Mesendoderm (in vitro differentiated cells): ENCODE results near the gene CCNY.

ENCODE experiments used
- DNase-seq: peaks from one replicate; pipeline ENCODE4 v3.0.0; 2013
- H2AK5ac ChIP-seq: 2 replicates; pipeline ENCODE4 v1.6.1; 2013; ENCODE audit warnings: low read length, inconsistent platforms
- H2BK120ac ChIP-seq: 2 replicates; pipeline ENCODE4 v1.6.1; 2013; ENCODE audit warnings: low read depth, mild to moderate bottlenecking, low read length, moderate library complexity, mixed read lengths
- H2BK15ac ChIP-seq: replicated peaks from 2 replicates; pipeline ENCODE4 v1.6.1; 2013; ENCODE audit warnings: low read depth, mild to moderate bottlenecking, moderate library complexity
- H2BK5ac ChIP-seq: 2 replicates; pipeline ENCODE4 v1.6.1; 2013; ENCODE audit warnings: low read length, inconsistent platforms
- H3K18ac ChIP-seq: 2 replicates; pipeline ENCODE4 v1.6.1; 2013; ENCODE audit warnings: mild to moderate bottlenecking, low read length, mixed read lengths
- H3K23ac ChIP-seq: one replicate; pipeline ENCODE4 v1.6.1; 2013; ENCODE audit warnings: low read length
- H3K27ac ChIP-seq: 2 replicates; pipeline ENCODE4 v1.5.1; 2013; ENCODE audit warnings: low read depth, mild to moderate bottlenecking, inconsistent platforms, low read length, moderate library complexity
- H3K27me3 ChIP-seq: 2 replicates; pipeline ENCODE4 v1.6.1; 2013; ENCODE audit warnings: low read length, control low read depth, mild to moderate bottlenecking, inconsistent platforms; ENCODE audit not compliant: insufficient read depth, poor library complexity
- H3K36me3 ChIP-seq: 2 replicates; pipeline ENCODE4 v1.6.1; 2013; ENCODE audit warnings: low read length, inconsistent platforms; ENCODE audit not compliant: control insufficient read depth, insufficient read depth
- H3K4ac ChIP-seq: one replicate; pipeline ENCODE4 v1.6.1; 2013; ENCODE audit warnings: low read depth, mild to moderate bottlenecking, low read length, moderate library complexity
- H3K4me1 ChIP-seq: 2 replicates; pipeline ENCODE4 v1.6.1; 2013; ENCODE audit warnings: low read depth, low read length, inconsistent platforms; ENCODE audit not compliant: control insufficient read depth
- H3K4me2 ChIP-seq: 2 replicates; pipeline ENCODE4 v1.6.1; 2013; ENCODE audit warnings: low read length
- H3K4me3 ChIP-seq: 2 replicates; pipeline ENCODE4 v1.5.1; 2013; ENCODE audit warnings: mild to moderate bottlenecking, low read length
- H3K56ac ChIP-seq: one replicate; pipeline ENCODE4 v1.6.1; 2013; ENCODE audit warnings: low read length
- H3K79me1 ChIP-seq: 2 replicates; pipeline ENCODE4 v1.6.1; 2013; ENCODE audit warnings: low read length, inconsistent platforms
- H3K79me2 ChIP-seq: 2 replicates; pipeline ENCODE4 v1.6.1; 2013; ENCODE audit warnings: mild to moderate bottlenecking, low read length; ENCODE audit not compliant: control insufficient read depth, insufficient read depth
- H3K9ac ChIP-seq: 2 replicates; pipeline ENCODE4 v1.6.1; 2013; ENCODE audit warnings: low read length, inconsistent platforms
- H4K5ac ChIP-seq: one replicate; pipeline ENCODE4 v1.6.1; 2013; ENCODE audit warnings: low read length
- H4K8ac ChIP-seq: one replicate; pipeline ENCODE4 v1.6.1; 2013; ENCODE audit warnings: low read depth, mild to moderate bottlenecking, control low read depth, low read length, moderate library complexity
- WGBS: extraction: QIAGEN DNeasy Blood & Tissue Kit; methylation state at CpG from one replicate; pipeline ENCODE4 v1.1.7; 2013; ENCODE audit warnings: low lambda C conversion rate, missing lambda C conversion rate; ENCODE audit not compliant: insufficient coverage; ENCODE audit errors: extremely low coverage; 5-methylcytosine and 5-hydroxymethylcytosine counted together

Gene CCNY

GRCh38 chr10:35341521-35341920 lies 5.2 kb downstream of the CCNY start:
- H3K18ac ChIP-seq, result no peak overlapping the region
- WGBS, result 100% methylated on average over 3 of the region's 4 CpGs
- H3K4me2 ChIP-seq, result no peak overlapping the region
- no peak overlapping the region for H3K9ac ChIP-seq
- no peak overlapping the region for H3K56ac ChIP-seq
- no peak overlapping the region for H3K23ac ChIP-seq
- H3K4me3 ChIP-seq, result no peak overlapping the region
- H3K4me1 ChIP-seq, result no peaks in the 10 kb centered on the region
- no peak overlapping the region for H2BK120ac ChIP-seq
- H3K27me3 ChIP-seq, result no peaks in the 10 kb centered on the region
- H2BK15ac ChIP-seq, result no peak overlapping the region
- no peak overlapping the region for H2BK5ac ChIP-seq
- H4K5ac ChIP-seq, result no peak overlapping the region
- no peak overlapping the region for H3K27ac ChIP-seq
- no peak overlapping the region for H2AK5ac ChIP-seq
- no peak overlapping the region for H4K8ac ChIP-seq
- H3K79me2 ChIP-seq, result peaks cover 45% of the 10 kb centered on the region
- peaks cover 18% of the 10 kb centered on the region for H3K79me1 ChIP-seq
- no peak for DNase-seq
- H3K36me3 ChIP-seq, result no peaks in the 10 kb centered on the region
- H3K4ac ChIP-seq, result no peak overlapping the region

GRCh38 chr10:35342183-35342753 lies 6.0 kb downstream of the CCNY start:
- H3K4me1 ChIP-seq, result no peaks in the 10 kb centered on the region
- H2BK15ac ChIP-seq, result no peak overlapping the region
- no peak overlapping the region for H3K23ac ChIP-seq
- no peak overlapping the region for H2BK5ac ChIP-seq
- H3K56ac ChIP-seq, result no peak overlapping the region
- WGBS, result no CpG with 5 or more reads among the region's 5 CpGs
- H3K4me3 ChIP-seq, result no peak overlapping the region
- no peak overlapping the region for H3K4ac ChIP-seq
- H4K5ac ChIP-seq, result no peak overlapping the region
- H3K27me3 ChIP-seq, result no peaks in the 10 kb centered on the region
- H4K8ac ChIP-seq, result no peak overlapping the region
- no peak overlapping the region for H3K18ac ChIP-seq
- DNase-seq, result no peak
- no peak overlapping the region for H3K4me2 ChIP-seq
- H3K27ac ChIP-seq, result no peak overlapping the region
- H3K9ac ChIP-seq, result no peak overlapping the region
- H3K79me2 ChIP-seq, result peaks cover 49% of the 10 kb centered on the region
- no peaks in the 10 kb centered on the region for H3K36me3 ChIP-seq
- H2BK120ac ChIP-seq, result no peak overlapping the region
- H3K79me1 ChIP-seq, result peaks cover 20% of the 10 kb centered on the region
- H2AK5ac ChIP-seq, result no peak overlapping the region

GRCh38 chr10:35343739-35344138 lies 7.4 kb downstream of the CCNY start:
- H3K79me2 ChIP-seq, result peaks cover 49% of the 10 kb centered on the region
- no peak overlapping the region for H3K4ac ChIP-seq
- no peak overlapping the region for H3K23ac ChIP-seq
- no peaks in the 10 kb centered on the region for H3K27me3 ChIP-seq
- peaks cover 24% of the 10 kb centered on the region for H3K79me1 ChIP-seq
- no peak overlapping the region for H3K27ac ChIP-seq
- H3K4me3 ChIP-seq, result no peak overlapping the region
- H3K36me3 ChIP-seq, result no peaks in the 10 kb centered on the region
- H4K5ac ChIP-seq, result no peak overlapping the region
- no peaks in the 10 kb centered on the region for H3K4me1 ChIP-seq
- H2BK5ac ChIP-seq, result no peak overlapping the region
- no peak overlapping the region for H2BK120ac ChIP-seq
- no peak overlapping the region for H2AK5ac ChIP-seq
- no peak overlapping the region for H3K9ac ChIP-seq
- H3K4me2 ChIP-seq, result no peak overlapping the region
- no peak overlapping the region for H3K56ac ChIP-seq
- no peak overlapping the region for H3K18ac ChIP-seq
- H2BK15ac ChIP-seq, result no peak overlapping the region
- no peak for DNase-seq
- no peak overlapping the region for H4K8ac ChIP-seq

GRCh38 chr10:35345383-35345742 lies 9.1 kb downstream of the CCNY start:
- Histone ChIP-seq H3K4ac (no peak overlapping the region), H3K9ac (no peak overlapping the region), H3K27me3 (no peaks in the 10 kb centered on the region), H2BK5ac (no peak overlapping the region), H3K56ac (no peak overlapping the region), H3K36me3 (no peaks in the 10 kb centered on the region), H3K23ac (no peak overlapping the region), H3K4me1 (no peaks in the 10 kb centered on the region), H4K8ac (no peak overlapping the region), H3K18ac (no peak overlapping the region), H3K27ac (no peak overlapping the region), H3K4me3 (no peak overlapping the region), H4K5ac (no peak overlapping the region), H2AK5ac (no peak overlapping the region), H3K79me2 (peaks cover 54% of the 10 kb centered on the region), H3K79me1 (peaks cover 30% of the 10 kb centered on the region), H2BK15ac (no peak overlapping the region), H3K4me2 (no peak overlapping the region), H2BK120ac (no peak overlapping the region)
- DNase-seq, result no peak
- WGBS, result no CpG with 5 or more reads among the region's 5 CpGs

- Histone ChIP-seq H3K36me3 (no peaks in the 10 kb centered on the region), H3K79me2 (peaks cover 54% of the 10 kb centered on the region), H3K9ac (no peak overlapping the region), H3K18ac (no peak overlapping the region), H3K4me3 (no peak overlapping the region), H2BK120ac (no peak overlapping the region), H2BK15ac (no peak overlapping the region), H4K5ac (no peak overlapping the region), H2AK5ac (no peak overlapping the region), H3K4ac (no peak overlapping the region), H3K27me3 (no peaks in the 10 kb centered on the region), H3K4me1 (no peaks in the 10 kb centered on the region), H3K4me2 (no peak overlapping the region), H3K23ac (no peak overlapping the region), H4K8ac (no peak overlapping the region), H3K27ac (no peak overlapping the region), H2BK5ac (no peak overlapping the region), H3K56ac (no peak overlapping the region), H3K79me1 (peaks cover 28% of the 10 kb centered on the region)
- DNase-seq, result no peak
Measured at GRCh38 chr10:35346248-35346647, 9.9 kb downstream of the CCNY start.

- Histone ChIP-seq H3K36me3 (no peaks in the 10 kb centered on the region), H4K8ac (no peak overlapping the region), H2BK5ac (no peak overlapping the region), H3K18ac (no peak overlapping the region), H3K4me3 (no peak overlapping the region), H2BK120ac (no peak overlapping the region), H3K27ac (no peak overlapping the region), H3K27me3 (no peaks in the 10 kb centered on the region), H3K79me1 (peaks cover 26% of the 10 kb centered on the region), H2BK15ac (no peak overlapping the region), H3K4ac (no peak overlapping the region), H3K4me2 (no peak overlapping the region), H3K9ac (no peak overlapping the region), H4K5ac (no peak overlapping the region), H2AK5ac (no peak overlapping the region), H3K4me1 (no peaks in the 10 kb centered on the region), H3K56ac (no peak overlapping the region), H3K23ac (no peak overlapping the region), H3K79me2 (peaks cover 55% of the 10 kb centered on the region)
- WGBS, result no CpG with 5 or more reads among the region's 2 CpGs
- DNase-seq, result no peak
Measured at GRCh38 chr10:35347121-35347562, 10.8 kb downstream of the CCNY start.
